Erythroblast (primary cell): Measurements from ENCODE around the gene NARF.

ENCODE experiments used
- GATA1 ChIP-seq: IDR thresholded peaks from 2 replicates; pipeline ENCODE4 v1.6.1; 2011; ENCODE audit warnings: low read depth, mild to moderate bottlenecking, control low read depth, low read length, moderate library complexity
- POLR2A ChIP-seq: IDR thresholded peaks from 2 replicates; pipeline ENCODE4 v1.6.1; 2011; ENCODE audit warnings: mild to moderate bottlenecking, low read length

DNA sequence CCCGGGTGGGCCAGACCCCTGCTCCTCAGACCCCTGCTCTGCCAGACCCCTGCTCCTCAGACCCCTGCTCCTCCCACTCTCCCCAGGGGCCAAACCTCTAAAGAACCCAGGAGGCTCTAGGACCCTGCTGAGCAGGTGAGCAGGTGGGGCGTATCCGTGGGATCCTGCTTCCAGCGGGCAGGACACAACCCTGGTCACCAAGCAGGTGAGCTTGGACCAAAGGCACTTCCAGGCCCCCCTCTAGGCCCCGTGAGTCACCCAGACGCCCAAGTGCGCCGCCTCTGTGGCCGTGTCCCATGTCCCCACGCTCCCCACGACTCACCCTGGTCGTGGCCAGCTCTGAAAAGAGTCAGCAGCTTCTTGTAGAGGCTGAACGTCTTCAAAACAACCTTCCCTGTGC is 13.0 kb upstream of the NARF start:
- TF ChIP-seq POLR2A (no peak), GATA1 (no peak)
